GM18873 (cell line): ENCODE results near the gene AGAP1.

Experiments used
- ATAC-seq: cut with Tn5 transposase; IDR thresholded peaks from one replicate; pipeline ENCODE4 v1.9.1; 2021; ENCODE audit warnings: mild to moderate bottlenecking, moderate library complexity, moderate number of reproducible peaks; ENCODE audit not compliant: unreplicated experiment, low FRiP score

The AGAP1 gene

GRCh38 chr2:235963853-235964577, 470.2 kb downstream of the AGAP1 start:
- ATAC-seq, result no peak

- no peak for ATAC-seq
Measured at GRCh38 chr2:235964787-235965390, 471.0 kb downstream of the AGAP1 start.

GRCh38 chr2:235966396-235966795, 472.6 kb downstream of the AGAP1 start:
- no peak for ATAC-seq

GRCh38 chr2:235966932-235967757, 473.3 kb downstream of the AGAP1 start:
- no peak for ATAC-seq

DNA sequence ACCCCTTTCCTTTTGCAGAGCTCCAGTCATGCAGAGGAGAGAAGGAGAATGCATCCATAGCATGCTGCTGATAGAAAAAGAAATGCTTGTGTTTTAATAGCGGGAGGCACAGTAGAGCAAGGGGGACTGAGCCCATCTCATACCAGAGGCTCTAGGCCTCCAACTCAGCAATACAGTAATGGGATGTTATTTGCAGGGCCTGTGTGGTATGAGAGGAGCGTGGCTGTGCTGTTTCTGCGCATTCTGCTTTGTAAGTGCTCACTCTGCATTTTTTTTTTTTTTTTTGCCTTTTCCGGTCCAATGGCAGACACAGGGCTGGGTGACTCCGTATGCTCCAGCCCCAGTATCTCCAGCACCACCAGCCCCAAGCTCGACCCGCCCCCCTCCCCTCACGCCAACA, 474.3 kb downstream of the AGAP1 start:
- ATAC-seq, result no peak

GRCh38 chr2:235968616-235969324, 474.9 kb downstream of the AGAP1 start:
- ATAC-seq, result no peak

GRCh38 chr2:235970204-235971040, 476.6 kb downstream of the AGAP1 start:
- no peak for ATAC-seq

DNA sequence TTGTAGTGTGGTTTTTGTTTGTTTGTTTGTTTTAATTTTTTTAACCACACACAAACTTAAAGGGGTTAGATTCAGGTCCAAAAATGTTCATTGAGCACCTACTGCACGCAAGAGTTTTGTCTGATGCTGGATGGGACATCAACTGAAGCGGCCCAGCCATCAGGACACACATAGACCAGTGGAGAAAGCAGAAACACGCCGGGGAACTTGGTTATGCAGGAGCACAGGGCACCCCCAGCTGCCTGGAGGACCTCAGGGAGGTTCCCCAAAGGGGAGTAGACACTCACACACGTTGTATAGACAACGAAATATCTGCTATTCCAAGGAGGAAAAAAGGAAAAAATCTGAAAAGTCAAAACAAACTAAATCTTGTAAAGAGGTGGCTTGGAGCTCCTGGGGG, 482.7 kb downstream of the AGAP1 start:
- ATAC-seq, result no peak

GRCh38 chr2:235976956-235977355, 483.1 kb downstream of the AGAP1 start:
- ATAC-seq, result no peak

- ATAC-seq, result no peak
Measured at GRCh38 chr2:235977445-235977844, 483.6 kb downstream of the AGAP1 start.

- no peak for ATAC-seq
Measured at GRCh38 chr2:235978022-235978421, 484.2 kb downstream of the AGAP1 start.

DNA sequence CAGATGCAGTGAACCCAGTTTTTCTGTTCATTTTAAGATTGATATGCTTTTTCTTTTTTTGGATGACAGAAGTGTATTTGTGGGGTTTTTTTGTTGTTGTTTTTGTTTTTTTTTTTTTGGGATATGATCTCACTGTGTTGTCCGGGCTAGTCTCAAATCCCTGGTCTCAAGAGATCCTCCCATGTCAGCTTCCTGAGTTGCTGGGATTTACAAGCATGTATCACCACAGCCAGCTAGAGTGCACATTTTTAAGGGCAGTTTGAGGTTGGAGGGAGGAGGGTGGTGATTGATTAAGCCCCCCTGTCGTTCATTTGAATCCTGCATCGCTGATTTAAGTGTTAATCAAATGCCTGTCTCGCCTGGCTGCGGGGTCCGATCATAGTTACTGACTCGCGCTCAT, 485.2 kb downstream of the AGAP1 start:
- ATAC-seq, result no peak

DNA sequence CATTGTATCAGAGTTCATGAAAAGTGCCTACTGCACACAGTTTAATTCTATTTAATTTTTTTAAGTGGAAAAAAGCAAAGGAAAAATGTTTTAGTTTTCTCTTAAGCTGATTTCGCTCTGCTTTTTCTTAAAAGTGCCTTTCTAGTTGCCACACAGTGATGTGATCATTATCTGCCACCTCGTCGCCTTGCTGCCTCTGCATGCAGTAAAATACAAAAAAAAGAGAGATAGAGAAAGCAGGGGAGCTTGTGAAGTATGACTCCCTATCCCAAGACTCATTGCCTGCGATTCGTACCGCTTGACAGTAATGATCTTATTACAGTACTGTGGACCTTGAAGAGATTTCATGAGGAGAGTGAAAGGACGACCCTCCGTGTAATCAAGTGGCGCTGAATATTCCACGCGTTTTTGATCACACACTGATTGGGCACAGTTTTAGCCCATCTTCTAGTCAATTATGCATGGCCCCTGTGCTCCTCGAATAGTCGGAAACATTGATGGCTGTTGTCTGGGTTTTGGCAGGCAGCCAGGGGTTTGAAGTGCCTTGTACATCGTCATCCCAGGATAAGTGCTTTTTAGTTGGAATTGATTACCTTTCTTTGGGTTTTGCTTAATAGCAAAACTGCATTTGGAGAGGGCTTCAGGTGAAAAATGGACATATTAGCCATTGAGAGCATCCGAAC, 486.1 kb downstream of the AGAP1 start:
- ATAC-seq, result no peak

GRCh38 chr2:235981631-235982030, 487.8 kb downstream of the AGAP1 start:
- no peak for ATAC-seq

DNA sequence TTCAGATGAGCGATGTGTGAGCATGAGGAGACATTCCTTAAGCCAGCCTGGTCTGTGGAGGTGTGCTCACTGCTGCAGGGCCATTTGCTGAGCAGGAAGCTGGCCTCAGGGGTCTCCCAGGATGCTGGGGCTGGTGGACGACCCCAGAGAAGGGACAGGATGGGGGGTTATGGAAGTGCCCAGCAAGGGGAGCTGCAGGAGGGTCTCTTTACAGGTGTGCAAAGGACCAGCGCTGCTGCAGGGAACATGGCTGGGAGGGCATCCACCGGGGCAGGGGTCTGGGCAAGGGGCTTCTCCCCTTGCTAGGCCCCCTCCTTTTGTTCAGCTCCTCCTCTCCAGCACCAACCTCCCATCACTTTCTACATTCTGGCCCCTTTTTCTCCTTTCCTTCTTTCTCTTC, 489.2 kb downstream of the AGAP1 start:
- ATAC-seq, result no peak

- no peak for ATAC-seq
Measured at GRCh38 chr2:235984552-235984951, 490.7 kb downstream of the AGAP1 start.

DNA sequence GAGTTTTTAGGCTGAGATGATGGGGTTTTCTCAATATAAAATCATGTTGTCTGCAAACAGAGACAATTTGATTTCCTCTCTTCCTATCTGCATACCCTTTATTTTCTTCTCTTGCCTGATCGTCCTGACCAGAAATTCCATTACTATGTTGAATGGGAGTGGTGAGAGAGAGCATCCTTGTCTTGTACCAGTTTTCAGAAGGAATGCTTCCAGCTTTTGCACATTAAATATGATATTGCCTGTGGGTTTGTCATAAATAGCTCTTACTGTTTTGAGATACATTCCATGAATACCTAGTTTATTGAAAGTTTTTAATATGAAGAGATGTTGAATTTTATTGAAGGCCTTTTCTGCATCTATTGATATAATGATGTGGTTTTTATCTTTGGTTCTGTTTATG, 492.5 kb downstream of the AGAP1 start:
- no peak for ATAC-seq

DNA sequence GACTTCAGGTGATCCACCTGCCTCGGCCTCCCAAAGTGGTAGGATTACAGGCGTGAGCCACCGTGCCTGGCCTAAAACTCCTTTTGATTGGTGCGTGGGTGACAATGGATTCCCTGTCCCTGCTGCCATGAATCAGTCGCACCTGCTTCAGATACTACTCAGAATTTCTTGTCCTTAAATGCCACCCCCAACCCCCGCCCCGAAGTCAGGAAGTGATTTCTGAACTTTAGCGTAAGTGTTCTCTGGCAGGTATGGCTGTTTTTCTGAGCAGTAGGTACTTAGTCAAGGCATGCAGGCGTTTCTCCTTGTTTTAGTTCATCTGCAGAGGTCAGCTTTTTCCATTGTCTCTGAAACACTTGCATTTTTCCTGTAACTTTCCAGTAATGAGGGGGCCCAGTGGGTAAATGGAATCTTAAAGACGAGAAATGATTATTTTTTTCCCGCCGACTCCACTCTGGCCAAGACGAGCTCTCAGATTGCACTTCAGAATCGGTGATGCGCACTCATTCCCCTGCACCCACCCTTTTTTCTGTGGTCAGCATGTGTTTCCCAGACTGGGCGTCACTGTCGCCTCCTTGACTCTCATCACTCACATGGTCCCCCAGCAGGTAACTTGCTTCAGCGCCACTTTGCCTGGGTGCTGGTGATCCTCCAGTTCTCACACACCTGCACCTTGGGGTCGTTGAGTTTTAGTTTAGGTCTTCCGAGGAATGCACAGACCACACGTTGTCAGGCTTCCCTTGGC, 494.6 kb downstream of the AGAP1 start:
- no peak for ATAC-seq

- no peak for ATAC-seq
Measured at GRCh38 chr2:235989591-235989990, 495.7 kb downstream of the AGAP1 start.
